ENCODE data around the gene DDX11. TPM values are rescaled to one million over a fixed set of nuclear protein-coding genes. Genes with fewer than 3 reads are reported as not detected.
"Not testable (repeated sequence)": the region's sequence is repeated elsewhere in the genome, so short reads cannot be mapped to it uniquely, and the experiment has no call there.

The DDX11 gene
- total and polyA plus RNA-seq, 2 donors, result 19.6 to 36.5 TPM

DNA sequence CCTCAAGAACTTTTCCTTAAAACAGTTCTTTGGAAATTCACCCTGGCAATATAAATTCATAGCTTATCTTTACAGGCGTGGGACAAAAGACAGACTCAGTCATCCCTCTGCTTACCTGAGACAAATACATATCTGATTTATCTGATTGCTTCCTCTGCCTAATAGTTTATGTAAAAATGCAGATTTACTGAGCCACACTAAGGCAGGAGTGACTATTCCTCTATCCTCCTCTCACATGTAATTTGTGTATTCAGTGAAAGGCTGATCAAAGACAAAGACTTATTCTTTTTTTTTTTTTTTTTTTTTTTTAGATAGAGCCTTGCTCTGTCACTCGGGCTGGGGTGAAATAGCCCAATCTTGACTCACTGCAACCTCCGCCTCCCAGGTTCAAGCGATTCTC, 77.1 kb downstream of the DDX11 start:
- H3K27ac ChIP-seq (ENCODE audit: low read depth in 1 of 2, low read length in 1 of 2); DNase-seq (ENCODE audit: low read depth in 6 of 9, low spot score in 9 of 9); H3K27me3 ChIP-seq (ENCODE audit: control insufficient read depth in 2 of 2, insufficient read depth in 1 of 2, low read length in 1 of 2); H3K36me3 ChIP-seq (ENCODE audit: control insufficient read depth in 2 of 2, insufficient read depth in 2 of 2, low read length in 1 of 2); H3K9me3 ChIP-seq (ENCODE audit: control insufficient read depth in 2 of 2, insufficient read depth in 1 of 2, low read length in 1 of 2); H3K4me3 ChIP-seq (ENCODE audit: low read length in 2 of 2); H3K4me1 ChIP-seq (ENCODE audit: control insufficient read depth in 2 of 2, insufficient read depth in 2 of 2, low read length in 2 of 2): not testable (repeated sequence)
- WGBS, result 92% methylated on average over 4 of the region's 4 CpGs

Other genes starting within 250 kb of the DDX11 start
- 0.85 TPM for gene TSPAN11, start 147.1 kb upstream of the DDX11 start, total RNA-seq
- gene TSPAN11, start 147.1 kb upstream of the DDX11 start, polyA plus RNA-seq, result 0.21 TPM

Data from thymus (tissue), 11 donors.